ENCODE data around the gene FCHO2.

DNA sequence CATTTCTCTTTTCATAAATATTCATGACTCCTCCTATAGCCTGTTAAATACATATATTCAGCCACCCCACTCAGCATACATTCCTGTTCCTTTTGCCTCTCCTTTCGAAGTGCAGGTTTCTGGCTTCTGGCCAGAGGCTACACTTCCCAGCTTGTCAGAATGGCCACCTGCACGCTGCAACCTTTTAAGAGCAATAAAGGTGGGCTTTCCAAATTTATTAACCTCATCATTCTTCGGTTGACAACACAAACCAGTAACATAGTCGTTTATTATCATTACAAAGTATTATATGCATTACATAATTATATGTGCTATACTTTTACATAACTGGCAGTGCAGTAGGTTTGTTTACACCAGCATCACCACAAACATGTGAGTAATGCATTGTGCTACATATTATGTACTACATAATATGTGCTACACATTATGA is 148.0 kb downstream of the FCHO2 start:
- TF ChIP-seq, protein P1, sequence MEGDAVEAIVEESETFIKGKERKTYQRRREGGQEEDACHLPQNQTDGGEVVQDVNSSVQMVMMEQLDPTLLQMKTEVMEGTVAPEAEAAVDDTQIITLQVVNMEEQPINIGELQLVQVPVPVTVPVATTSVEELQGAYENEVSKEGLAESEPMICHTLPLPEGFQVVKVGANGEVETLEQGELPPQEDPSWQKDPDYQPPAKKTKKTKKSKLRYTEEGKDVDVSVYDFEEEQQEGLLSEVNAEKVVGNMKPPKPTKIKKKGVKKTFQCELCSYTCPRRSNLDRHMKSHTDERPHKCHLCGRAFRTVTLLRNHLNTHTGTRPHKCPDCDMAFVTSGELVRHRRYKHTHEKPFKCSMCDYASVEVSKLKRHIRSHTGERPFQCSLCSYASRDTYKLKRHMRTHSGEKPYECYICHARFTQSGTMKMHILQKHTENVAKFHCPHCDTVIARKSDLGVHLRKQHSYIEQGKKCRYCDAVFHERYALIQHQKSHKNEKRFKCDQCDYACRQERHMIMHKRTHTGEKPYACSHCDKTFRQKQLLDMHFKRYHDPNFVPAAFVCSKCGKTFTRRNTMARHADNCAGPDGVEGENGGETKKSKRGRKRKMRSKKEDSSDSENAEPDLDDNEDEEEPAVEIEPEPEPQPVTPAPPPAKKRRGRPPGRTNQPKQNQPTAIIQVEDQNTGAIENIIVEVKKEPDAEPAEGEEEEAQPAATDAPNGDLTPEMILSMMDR (IDR thresholded peaks at IDR 0.05), result no peak
- TF ChIP-seq POLR2A (IDR thresholded peaks at IDR 0.05), result no peak
